NT2/D1 (cell line): ENCODE data around the gene PRCD.

ENCODE experiments used
- SUZ12 ChIP-seq: IDR thresholded peaks from 2 replicates; pipeline ENCODE4 v1.6.1; 2011; ENCODE audit not compliant: insufficient read length, insufficient read depth; ENCODE audit errors: extremely low read depth
- YY1 ChIP-seq: IDR thresholded peaks from 2 replicates; pipeline ENCODE4 v1.6.1; 2011; ENCODE audit not compliant: insufficient read length, insufficient read depth
- ZNF274 ChIP-seq: IDR thresholded peaks from 2 replicates; pipeline ENCODE4 v1.6.1; 2011; ENCODE audit warnings: mild to moderate bottlenecking, low read depth, low read length

DNA sequence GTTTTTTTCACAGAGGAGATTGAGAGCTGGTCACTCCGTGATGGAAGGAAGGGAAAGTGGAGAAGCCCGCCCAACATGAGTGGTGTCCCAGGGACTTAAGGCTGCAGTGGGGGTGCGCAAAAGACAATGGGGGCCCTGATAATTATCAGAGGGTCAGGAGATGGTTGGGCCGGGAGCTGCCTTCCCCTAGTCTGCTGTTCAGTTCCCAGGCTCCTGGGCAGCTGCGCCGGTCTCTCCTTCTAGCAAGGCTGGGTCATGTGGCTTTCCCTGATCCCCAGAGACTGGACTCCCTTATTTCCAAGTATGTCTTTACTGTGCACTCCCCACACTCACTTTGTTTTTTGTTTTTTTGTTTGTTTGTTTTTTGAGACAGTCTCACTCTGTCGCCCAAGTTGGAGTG is 18.6 kb upstream of the PRCD start:
- TF ChIP-seq ZNF274: no peak
- no peak for TF ChIP-seq SUZ12
- no peak for TF ChIP-seq YY1
